Measurements from ENCODE around the gene ADGRA1. TPM values are rescaled to one million over a fixed set of nuclear protein-coding genes. Genes with fewer than 3 reads are reported as not detected.
"Not testable (repeated sequence)": the region's sequence is repeated elsewhere in the genome, so short reads cannot be mapped to it uniquely, and the experiment has no call there.

Gene ADGRA1
- total and polyA plus RNA-seq, 2 donors: 0.03 TPM; not detected in 1

- no peak for DNase-seq (ENCODE audit: extremely low spot score)
- H3K36me3 ChIP-seq (ENCODE audit: insufficient read depth): no peaks in the 10 kb centered on the region
- H3K27ac ChIP-seq (ENCODE audit: low read depth): no peak overlapping the region
- no peak overlapping the region for H3K4me3 ChIP-seq (ENCODE audit: low read depth, low read length)
- WGBS: 85% methylated on average over 41 of the region's 41 CpGs
- no peaks in the 10 kb centered on the region for H3K4me1 ChIP-seq (ENCODE audit: insufficient read depth)
Observed at GRCh38 chr10:133131734-133132472, 44.2 kb downstream of the ADGRA1 start.

GRCh38 chr10:133132473-133133291 is 45.0 kb downstream of the ADGRA1 start:
- DNase-seq (ENCODE audit: extremely low spot score): no peak
- WGBS: 82% methylated on average over 26 of the region's 26 CpGs

GRCh38 chr10:133133471-133134231 is 45.9 kb downstream of the ADGRA1 start:
- no peak for DNase-seq (ENCODE audit: extremely low spot score)
- H3K27ac ChIP-seq (ENCODE audit: low read depth): no peak overlapping the region
- 83% methylated on average over 20 of the region's 20 CpGs for WGBS
- H3K4me3 ChIP-seq (ENCODE audit: low read depth, low read length): no peak overlapping the region
- H3K4me1 ChIP-seq (ENCODE audit: insufficient read depth): no peaks in the 10 kb centered on the region
- no peaks in the 10 kb centered on the region for H3K36me3 ChIP-seq (ENCODE audit: insufficient read depth)

More at GRCh38 chr10:133132473-133133291, 45.0 kb downstream of the ADGRA1 start:
- H3K27ac ChIP-seq (ENCODE audit: low read depth): no peak overlapping the region
- no peaks in the 10 kb centered on the region for H3K36me3 ChIP-seq (ENCODE audit: insufficient read depth)
- no peak overlapping the region for H3K4me3 ChIP-seq (ENCODE audit: low read depth, low read length)
- H3K4me1 ChIP-seq (ENCODE audit: insufficient read depth): no peaks in the 10 kb centered on the region

- Histone ChIP-seq H3K4me3 (ENCODE audit: low read depth, low read length) (no peak overlapping the region), H3K27ac (ENCODE audit: low read depth) (no peak overlapping the region), H3K4me1 (ENCODE audit: insufficient read depth) (no peaks in the 10 kb centered on the region), H3K36me3 (ENCODE audit: insufficient read depth) (no peaks in the 10 kb centered on the region)
- 60% methylated on average over 20 of the region's 20 CpGs for WGBS
- no peak for DNase-seq (ENCODE audit: extremely low spot score)
Observed at GRCh38 chr10:133134411-133135115, 46.8 kb downstream of the ADGRA1 start.

- Histone ChIP-seq H3K36me3 (ENCODE audit: insufficient read depth) (no peaks in the 10 kb centered on the region), H3K4me1 (ENCODE audit: insufficient read depth) (no peaks in the 10 kb centered on the region), H3K27ac (ENCODE audit: low read depth) (no peak overlapping the region), H3K4me3 (ENCODE audit: low read depth, low read length) (no peak overlapping the region)
- WGBS: 58% methylated on average over 8 of the region's 8 CpGs
- DNase-seq (ENCODE audit: extremely low spot score): no peak
Observed at GRCh38 chr10:133135116-133135465, 47.4 kb downstream of the ADGRA1 start.

GRCh38 chr10:133137486-133138145 is 49.9 kb downstream of the ADGRA1 start:
- not testable (repeated sequence) for H3K36me3 ChIP-seq (ENCODE audit: insufficient read depth); H3K4me3 ChIP-seq (ENCODE audit: low read depth, low read length); H3K27ac ChIP-seq (ENCODE audit: low read depth); H3K4me1 ChIP-seq (ENCODE audit: insufficient read depth); DNase-seq (ENCODE audit: extremely low spot score)
- WGBS: 88% methylated on average over 12 of the region's 12 CpGs

- Histone ChIP-seq H3K4me1 (ENCODE audit: insufficient read depth) (no peaks in the 10 kb centered on the region), H3K4me3 (ENCODE audit: low read depth, low read length) (no peak overlapping the region), H3K27ac (ENCODE audit: low read depth) (no peak overlapping the region), H3K36me3 (ENCODE audit: insufficient read depth) (no peaks in the 10 kb centered on the region)
- WGBS: 25% methylated on average over 17 of the region's 17 CpGs
- no peak for DNase-seq (ENCODE audit: extremely low spot score)
Observed at GRCh38 chr10:133139551-133140065, 51.9 kb downstream of the ADGRA1 start.

- H3K36me3 ChIP-seq (ENCODE audit: insufficient read depth): no peaks in the 10 kb centered on the region
- WGBS: 62% methylated on average over 26 of the region's 26 CpGs
- no peak for DNase-seq (ENCODE audit: extremely low spot score)
- H3K4me1 ChIP-seq (ENCODE audit: insufficient read depth): no peaks in the 10 kb centered on the region
- no peak overlapping the region for H3K4me3 ChIP-seq (ENCODE audit: low read depth, low read length)
- H3K27ac ChIP-seq (ENCODE audit: low read depth): no peak overlapping the region
Observed at GRCh38 chr10:133140417-133141143, 52.9 kb downstream of the ADGRA1 start.

- no peak for DNase-seq (ENCODE audit: extremely low spot score)
- Histone ChIP-seq H3K36me3 (ENCODE audit: insufficient read depth) (no peaks in the 10 kb centered on the region), H3K4me1 (ENCODE audit: insufficient read depth) (no peaks in the 10 kb centered on the region), H3K4me3 (ENCODE audit: low read depth, low read length) (no peak overlapping the region), H3K27ac (ENCODE audit: low read depth) (no peak overlapping the region)
- 83% methylated on average over 28 of the region's 28 CpGs for WGBS
Observed at GRCh38 chr10:133141144-133141957, 53.6 kb downstream of the ADGRA1 start.

GRCh38 chr10:133141958-133142340 is 54.2 kb downstream of the ADGRA1 start:
- no peaks in the 10 kb centered on the region for H3K4me1 ChIP-seq (ENCODE audit: insufficient read depth)
- no peak overlapping the region for H3K4me3 ChIP-seq (ENCODE audit: low read depth, low read length)
- no peaks in the 10 kb centered on the region for H3K36me3 ChIP-seq (ENCODE audit: insufficient read depth)
- DNase-seq (ENCODE audit: extremely low spot score): no peak
- no peak overlapping the region for H3K27ac ChIP-seq (ENCODE audit: low read depth)
- WGBS: 89% methylated on average over 27 of the region's 27 CpGs

GRCh38 chr10:133142523-133143199 is 54.9 kb downstream of the ADGRA1 start:
- WGBS: 77% methylated on average over 24 of the region's 24 CpGs
- H3K36me3 ChIP-seq (ENCODE audit: insufficient read depth): no peaks in the 10 kb centered on the region
- no peaks in the 10 kb centered on the region for H3K4me1 ChIP-seq (ENCODE audit: insufficient read depth)
- no peak for DNase-seq (ENCODE audit: extremely low spot score)
- no peak overlapping the region for H3K4me3 ChIP-seq (ENCODE audit: low read depth, low read length)
- no peak overlapping the region for H3K27ac ChIP-seq (ENCODE audit: low read depth)

Measured in urinary bladder (tissue), 4 donors.